ENCODE data around the gene ST8SIA5.

ST8SIA5 gene

GRCh38 chr18:46728219-46728930, 28.5 kb downstream of the ST8SIA5 start:
- ChIA-PET CTCF (no interaction called here), POLR2A (no interaction called here)
- no peak for TF ChIP-seq CTCF (IDR thresholded peaks at IDR 0.05; ENCODE audit: insufficient read depth, low read length, missing control alignments)
- no peak for DNase-seq (ENCODE audit: low read depth, low spot score)
- no peak overlapping the region for H3K4me3 ChIP-seq (ENCODE audit: low read depth, low read length)

- no peak overlapping the region for H3K4me3 ChIP-seq (ENCODE audit: low read depth, low read length)
- no peak for TF ChIP-seq CTCF (IDR thresholded peaks at IDR 0.05; ENCODE audit: insufficient read depth, low read length, missing control alignments)
- CTCF ChIA-PET = no interaction called here
- DNase-seq (ENCODE audit: low read depth, low spot score) = no peak
- POLR2A ChIA-PET = no interaction called here
Observed at GRCh38 chr18:46727177-46727576, 29.7 kb downstream of the ST8SIA5 start.

GRCh38 chr18:46725310-46725709, 31.5 kb downstream of the ST8SIA5 start:
- TF ChIP-seq CTCF (IDR thresholded peaks at IDR 0.05; ENCODE audit: insufficient read depth, low read length, missing control alignments) = no peak
- DNase-seq (ENCODE audit: low read depth, low spot score) = no peak
- no peak overlapping the region for H3K4me3 ChIP-seq (ENCODE audit: low read depth, low read length)
- POLR2A ChIA-PET = no interaction called here
- CTCF ChIA-PET = no interaction called here

- no peak overlapping the region for H3K4me3 ChIP-seq (ENCODE audit: low read depth, low read length)
- ChIA-PET CTCF (no interaction called here), POLR2A (no interaction called here)
- no peak for DNase-seq (ENCODE audit: low read depth, low spot score)
- TF ChIP-seq CTCF (IDR thresholded peaks at IDR 0.05; ENCODE audit: insufficient read depth, low read length, missing control alignments) = no peak
Observed at GRCh38 chr18:46723856-46724415, 32.9 kb downstream of the ST8SIA5 start.

GRCh38 chr18:46722051-46722450, 34.8 kb downstream of the ST8SIA5 start:
- no peak for TF ChIP-seq CTCF (IDR thresholded peaks at IDR 0.05; ENCODE audit: insufficient read depth, low read length, missing control alignments)
- DNase-seq (ENCODE audit: low read depth, low spot score) = no peak
- ChIA-PET CTCF (no interaction called here), POLR2A (no interaction called here)
- H3K4me3 ChIP-seq (ENCODE audit: low read depth, low read length) = no peak overlapping the region

- CTCF ChIA-PET = no interaction called here
Observed at GRCh38 chr18:46721331-46721730, 35.5 kb downstream of the ST8SIA5 start.

More at GRCh38 chr18:46721331-46721730, 35.5 kb downstream of the ST8SIA5 start:
- TF ChIP-seq CTCF (IDR thresholded peaks at IDR 0.05; ENCODE audit: insufficient read depth, low read length, missing control alignments) = no peak
- POLR2A ChIA-PET = no interaction called here
- no peak overlapping the region for H3K4me3 ChIP-seq (ENCODE audit: low read depth, low read length)
- no peak for DNase-seq (ENCODE audit: low read depth, low spot score)

Measured in AG04449 (cell line).